ENCODE data around the gene FKBP1B. TPM values are rescaled to one million over a fixed set of nuclear protein-coding genes. Genes with fewer than 3 reads are reported as not detected.

The FKBP1B gene
- total and polyA plus RNA-seq, 2 donors (not counting 3 experiments of a cell fraction or from before 2014, with no cell fraction given): 12.9 to 40.2 TPM

DNA sequence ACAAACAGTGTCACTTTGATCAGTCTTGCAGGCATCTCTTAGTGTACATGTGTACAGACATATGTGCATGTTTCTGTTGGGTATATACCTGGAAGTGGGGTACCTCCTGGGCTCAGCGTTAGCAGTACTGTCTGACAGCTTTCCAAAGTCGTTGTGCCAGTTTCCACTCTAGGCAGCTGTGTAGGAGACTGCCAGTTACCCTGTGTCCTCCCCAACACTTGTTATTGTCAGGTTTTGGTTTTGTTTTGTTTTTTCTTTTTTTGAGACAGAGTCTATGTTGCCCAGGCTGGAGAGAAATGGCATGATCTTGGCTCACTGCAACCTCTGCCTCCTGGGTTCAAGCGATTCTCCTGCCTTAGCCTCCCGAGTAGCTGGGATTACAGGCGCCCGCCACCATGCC is 6.2 kb downstream of the FKBP1B start:
- dilution Hi-C loops (cut with MboI; ENCODE audit: extremely low pct_ligation_motif_present, low sequenced_read_pairs) (no loop called here), intact Hi-C loops (cut with micrococcal nuclease) (no loop called here)
- H3K36me3 ChIP-seq (ENCODE audit: control insufficient read depth in 2 of 2, extremely low read depth in 1 of 2, insufficient read depth in 2 of 2, low read length in 2 of 2): no peaks in the 10 kb centered on the region
- no peak overlapping the region for H3K9ac ChIP-seq (replicated peaks; ENCODE audit: extremely low read depth, insufficient read depth, low read length)
- H3K27me3 ChIP-seq (ENCODE audit: control insufficient read depth in 2 of 2, insufficient read depth in 2 of 2, low read length in 2 of 2): no peaks in the 10 kb centered on the region
- no peaks in the 10 kb centered on the region for H3K79me2 ChIP-seq (ENCODE audit: control insufficient read depth, insufficient read depth, low read length)
- no peaks in the 10 kb centered on the region for H3K9me1 ChIP-seq (replicated peaks; ENCODE audit: control insufficient read depth, extremely low read depth, insufficient read depth, low read length)
- H4K20me1 ChIP-seq (replicated peaks; ENCODE audit: control insufficient read depth, extremely low read depth, insufficient read depth, low read length): no peaks in the 10 kb centered on the region
- no peak overlapping the region for H3K27ac ChIP-seq (ENCODE audit: insufficient read depth, low read depth, low read length)
- TF ChIP-seq EZH2 (IDR thresholded peaks at IDR 0.05; ENCODE audit: borderline replicate concordance, low read depth, low read length, severe bottlenecking) (no peak), POLR2AphosphoS5 (IDR thresholded peaks at IDR 0.05; ENCODE audit: insufficient read depth, low read depth, low read length) (no peak), CTCF (IDR thresholded peaks at IDR 0.05; ENCODE audit: extremely low read depth in 1 of 2, insufficient read depth in 1 of 2, low read depth in 1 of 2, low read length in 2 of 2) (no peak), GATA2 (IDR thresholded peaks at IDR 0.05; ENCODE audit: insufficient read depth, insufficient read length, low read depth, low read length) (no peak), MYC (IDR thresholded peaks at IDR 0.05; ENCODE audit: low read depth, low read length) (no peak), FOS (IDR thresholded peaks at IDR 0.05; ENCODE audit: borderline replicate concordance, insufficient read depth, low read length) (no peak), POLR2A (IDR thresholded peaks at IDR 0.05; ENCODE audit: low read depth, low read length) (no peak), JUN (IDR thresholded peaks at IDR 0.05; ENCODE audit: borderline replicate concordance, insufficient read depth, insufficient read length, low read depth) (no peak)
- TF ChIP-seq, protein P1, sequence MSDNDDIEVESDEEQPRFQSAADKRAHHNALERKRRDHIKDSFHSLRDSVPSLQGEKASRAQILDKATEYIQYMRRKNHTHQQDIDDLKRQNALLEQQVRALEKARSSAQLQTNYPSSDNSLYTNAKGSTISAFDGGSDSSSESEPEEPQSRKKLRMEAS (IDR thresholded peaks at IDR 0.05; ENCODE audit: insufficient read depth, insufficient read length): no peak
- no peaks in the 10 kb centered on the region for H3K4me1 ChIP-seq (ENCODE audit: control insufficient read depth, extremely low read depth, insufficient read depth, low read length)
- H3K4me2 ChIP-seq (ENCODE audit: insufficient read depth, low read length): no peak overlapping the region
- H2AFZ ChIP-seq (ENCODE audit: low read depth, low read length): no peak overlapping the region
- CTCF ChIA-PET: interaction anchor here (1.9 kb wide), 1 partner anchor 28 kb away, joined by 5 read pairs; the partner anchor contains the start of gene TP53I3
- POLR2A ChIA-PET: no interaction called here
- BruUV-seq (replicated peaks): no TSS peak
- no peak overlapping the region for H3K4me3 ChIP-seq (replicated peaks in 1 of 3; ENCODE audit: insufficient read depth in 1 of 3, low read depth in 1 of 3, low read length in 3 of 3)
- FAIRE-seq: no peak
- H3K9me3 ChIP-seq (replicated peaks; ENCODE audit: control insufficient read depth, insufficient read depth, low read length): no peaks in the 10 kb centered on the region
- no peak for DNase-seq (ENCODE audit: low read depth, low spot score)
